Chondrocyte (in vitro differentiated cells): ENCODE data around the gene RPRD1B. TPM values are rescaled to one million over a fixed set of nuclear protein-coding genes. Genes with fewer than 3 reads are reported as not detected.
A peak's percentile ranks its signal among the peaks of the same experiment; 100 is the strongest.

Experiments
- DNase-seq: peaks from one replicate; pipeline ENCODE4 v3.0.0; 2021; ENCODE audit warnings: mixed read lengths, low spot score
- H3K27ac Mint-ChIP-seq: one replicate; pipeline ENCODE4 v1.8.0; 2021; ENCODE audit warnings: mild to moderate bottlenecking, moderate library complexity, mixed read lengths; ENCODE audit not compliant: unreplicated experiment
- H3K27me3 Mint-ChIP-seq: 2 replicates; pipeline ENCODE4 v1.8.0; 2021; ENCODE audit warnings: low read depth, mixed read lengths
- H3K36me3 Mint-ChIP-seq: 2 replicates; pipeline ENCODE4 v1.8.0; 2021; ENCODE audit warnings: low read depth, mixed read lengths
- H3K4me1 Mint-ChIP-seq: 2 replicates; pipeline ENCODE4 v1.8.0; 2021; ENCODE audit warnings: low read depth, mild to moderate bottlenecking, mixed read lengths
- H3K4me3 Mint-ChIP-seq: one replicate; pipeline ENCODE4 v1.8.0; 2021; ENCODE audit warnings: mild to moderate bottlenecking, moderate library complexity, mixed read lengths; ENCODE audit not compliant: unreplicated experiment
- H3K9me3 Mint-ChIP-seq: 2 replicates; pipeline ENCODE4 v1.8.0; 2021; ENCODE audit warnings: low read depth, mixed read lengths
- total RNA-seq: library from RNA; stranded (reverse); gene quantifications from 3 replicates; pipeline ENCODE4 v1.2.1, GENCODE V29; 2021
- TF ChIP-seq, protein P1 (sequence below): fragments of 200-600 bp; sonication (generic); IDR thresholded peaks from 2 replicates; pipeline ENCODE4 v1.5.0; 2021; ENCODE audit warnings: antibody characterized with exemption, mild to moderate bottlenecking, moderate library complexity

RPRD1B gene
- total RNA-seq, 1 donor from 2014 or later = 16.9 TPM

GRCh38 chr20:38132910-38133501 lies 99.5 kb downstream of the RPRD1B start:
- Mint-ChIP-seq H3K27ac (no peak overlapping the region), H3K36me3 (no peaks in the 10 kb centered on the region)
- DNase-seq = peak; percentile 32

GRCh38 chr20:38133680-38134426 lies 100.3 kb downstream of the RPRD1B start:
- Mint-ChIP-seq H3K36me3 (no peaks in the 10 kb centered on the region), H3K4me1 (peaks cover 27% of the 10 kb centered on the region), H3K27ac (no peak overlapping the region), H3K27me3 (no peaks in the 10 kb centered on the region), H3K9me3 (no peaks in the 10 kb centered on the region), H3K4me3 (no peak overlapping the region)
- TF ChIP-seq, protein P1, sequence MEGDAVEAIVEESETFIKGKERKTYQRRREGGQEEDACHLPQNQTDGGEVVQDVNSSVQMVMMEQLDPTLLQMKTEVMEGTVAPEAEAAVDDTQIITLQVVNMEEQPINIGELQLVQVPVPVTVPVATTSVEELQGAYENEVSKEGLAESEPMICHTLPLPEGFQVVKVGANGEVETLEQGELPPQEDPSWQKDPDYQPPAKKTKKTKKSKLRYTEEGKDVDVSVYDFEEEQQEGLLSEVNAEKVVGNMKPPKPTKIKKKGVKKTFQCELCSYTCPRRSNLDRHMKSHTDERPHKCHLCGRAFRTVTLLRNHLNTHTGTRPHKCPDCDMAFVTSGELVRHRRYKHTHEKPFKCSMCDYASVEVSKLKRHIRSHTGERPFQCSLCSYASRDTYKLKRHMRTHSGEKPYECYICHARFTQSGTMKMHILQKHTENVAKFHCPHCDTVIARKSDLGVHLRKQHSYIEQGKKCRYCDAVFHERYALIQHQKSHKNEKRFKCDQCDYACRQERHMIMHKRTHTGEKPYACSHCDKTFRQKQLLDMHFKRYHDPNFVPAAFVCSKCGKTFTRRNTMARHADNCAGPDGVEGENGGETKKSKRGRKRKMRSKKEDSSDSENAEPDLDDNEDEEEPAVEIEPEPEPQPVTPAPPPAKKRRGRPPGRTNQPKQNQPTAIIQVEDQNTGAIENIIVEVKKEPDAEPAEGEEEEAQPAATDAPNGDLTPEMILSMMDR = no peak
- DNase-seq = peak; percentile 18

More at GRCh38 chr20:38132910-38133501, 99.5 kb downstream of the RPRD1B start:
- no peak overlapping the region for H3K4me3 Mint-ChIP-seq
- H3K9me3 Mint-ChIP-seq = no peaks in the 10 kb centered on the region
- TF ChIP-seq, protein P1 = no peak
- H3K27me3 Mint-ChIP-seq = no peaks in the 10 kb centered on the region
- H3K4me1 Mint-ChIP-seq = peaks cover 27% of the 10 kb centered on the region

GRCh38 chr20:38134427-38135270 lies 101.1 kb downstream of the RPRD1B start:
- Mint-ChIP-seq H3K4me3 (no peak overlapping the region), H3K27me3 (no peaks in the 10 kb centered on the region), H3K27ac (peak overlapping the region; percentile 60), H3K4me1 (peaks cover 31% of the 10 kb centered on the region), H3K36me3 (no peaks in the 10 kb centered on the region), H3K9me3 (no peaks in the 10 kb centered on the region)
- peak; percentile 44 for DNase-seq
- TF ChIP-seq, protein P1 = no peak

- no peaks in the 10 kb centered on the region for H3K27me3 Mint-ChIP-seq
- DNase-seq = no peak
- TF ChIP-seq, protein P1 = no peak
- H3K27ac Mint-ChIP-seq = no peak overlapping the region
- H3K4me1 Mint-ChIP-seq = peaks cover 37% of the 10 kb centered on the region
- H3K9me3 Mint-ChIP-seq = no peaks in the 10 kb centered on the region
- no peak overlapping the region for H3K4me3 Mint-ChIP-seq
- no peaks in the 10 kb centered on the region for H3K36me3 Mint-ChIP-seq
These were observed 101.7 kb downstream of the RPRD1B start for GRCh38 chr20:38135271-38135650.
